ENCODE data around the gene ABTB2.
"Not testable (repeated sequence)": the region's sequence is repeated elsewhere in the genome, so short reads cannot be mapped to it uniquely, and the experiment has no call there.

ABTB2 gene

DNA sequence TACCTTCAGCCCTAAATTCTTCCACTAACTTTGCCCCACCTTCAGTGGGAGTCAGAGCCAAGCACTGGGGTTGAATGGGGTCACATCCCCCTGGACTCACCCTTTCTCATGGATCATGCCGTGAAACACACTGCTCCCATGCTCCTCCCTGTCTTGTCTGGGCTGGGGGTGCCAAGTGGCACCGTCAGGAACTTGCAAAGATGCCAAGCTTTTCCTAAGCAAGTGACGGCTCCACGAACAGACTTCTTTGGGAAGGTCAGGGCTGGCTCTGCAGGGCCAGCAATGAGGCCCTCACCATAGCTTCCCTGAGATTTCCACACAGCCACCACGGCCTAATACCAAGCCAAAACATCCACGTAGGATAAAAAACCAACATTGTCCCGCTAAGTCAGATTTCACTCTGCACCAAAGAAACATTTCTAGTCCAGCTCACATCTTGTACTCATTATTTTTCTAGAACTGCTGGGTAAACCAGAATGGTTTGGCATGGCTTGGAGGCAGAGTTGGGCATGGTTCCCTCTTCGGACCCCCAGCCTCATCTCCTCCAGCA, 175.9 kb downstream of the ABTB2 start:
- TF ChIP-seq, protein P1, sequence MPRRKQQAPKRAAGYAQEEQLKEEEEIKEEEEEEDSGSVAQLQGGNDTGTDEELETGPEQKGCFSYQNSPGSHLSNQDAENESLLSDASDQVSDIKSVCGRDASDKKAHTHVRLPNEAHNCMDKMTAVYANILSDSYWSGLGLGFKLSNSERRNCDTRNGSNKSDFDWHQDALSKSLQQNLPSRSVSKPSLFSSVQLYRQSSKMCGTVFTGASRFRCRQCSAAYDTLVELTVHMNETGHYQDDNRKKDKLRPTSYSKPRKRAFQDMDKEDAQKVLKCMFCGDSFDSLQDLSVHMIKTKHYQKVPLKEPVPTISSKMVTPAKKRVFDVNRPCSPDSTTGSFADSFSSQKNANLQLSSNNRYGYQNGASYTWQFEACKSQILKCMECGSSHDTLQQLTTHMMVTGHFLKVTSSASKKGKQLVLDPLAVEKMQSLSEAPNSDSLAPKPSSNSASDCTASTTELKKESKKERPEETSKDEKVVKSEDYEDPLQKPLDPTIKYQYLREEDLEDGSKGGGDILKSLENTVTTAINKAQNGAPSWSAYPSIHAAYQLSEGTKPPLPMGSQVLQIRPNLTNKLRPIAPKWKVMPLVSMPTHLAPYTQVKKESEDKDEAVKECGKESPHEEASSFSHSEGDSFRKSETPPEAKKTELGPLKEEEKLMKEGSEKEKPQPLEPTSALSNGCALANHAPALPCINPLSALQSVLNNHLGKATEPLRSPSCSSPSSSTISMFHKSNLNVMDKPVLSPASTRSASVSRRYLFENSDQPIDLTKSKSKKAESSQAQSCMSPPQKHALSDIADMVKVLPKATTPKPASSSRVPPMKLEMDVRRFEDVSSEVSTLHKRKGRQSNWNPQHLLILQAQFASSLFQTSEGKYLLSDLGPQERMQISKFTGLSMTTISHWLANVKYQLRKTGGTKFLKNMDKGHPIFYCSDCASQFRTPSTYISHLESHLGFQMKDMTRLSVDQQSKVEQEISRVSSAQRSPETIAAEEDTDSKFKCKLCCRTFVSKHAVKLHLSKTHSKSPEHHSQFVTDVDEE (CRISPR knock-in tag; IDR thresholded peaks at IDR 0.05): no peak
- no peak for TF ChIP-seq RARB (CRISPR knock-in tag; IDR thresholded peaks at IDR 0.05)
- no peak for TF ChIP-seq ZNF70 (CRISPR knock-in tag; IDR thresholded peaks at IDR 0.05)
- TF ChIP-seq ISL1 (CRISPR knock-in tag; IDR thresholded peaks at IDR 0.05): no peak
- TF ChIP-seq ZFP30 (CRISPR knock-in tag; IDR thresholded peaks at IDR 0.05): no peak
- TF ChIP-seq TCF4 (CRISPR knock-in tag; IDR thresholded peaks at IDR 0.05; ENCODE audit: borderline replicate concordance): no peak
- no peak for TF ChIP-seq ESRRG (CRISPR knock-in tag; IDR thresholded peaks at IDR 0.05)
- no peak for TF ChIP-seq OSR1 (CRISPR knock-in tag; IDR thresholded peaks at IDR 0.05)
- TF ChIP-seq, protein P2, sequence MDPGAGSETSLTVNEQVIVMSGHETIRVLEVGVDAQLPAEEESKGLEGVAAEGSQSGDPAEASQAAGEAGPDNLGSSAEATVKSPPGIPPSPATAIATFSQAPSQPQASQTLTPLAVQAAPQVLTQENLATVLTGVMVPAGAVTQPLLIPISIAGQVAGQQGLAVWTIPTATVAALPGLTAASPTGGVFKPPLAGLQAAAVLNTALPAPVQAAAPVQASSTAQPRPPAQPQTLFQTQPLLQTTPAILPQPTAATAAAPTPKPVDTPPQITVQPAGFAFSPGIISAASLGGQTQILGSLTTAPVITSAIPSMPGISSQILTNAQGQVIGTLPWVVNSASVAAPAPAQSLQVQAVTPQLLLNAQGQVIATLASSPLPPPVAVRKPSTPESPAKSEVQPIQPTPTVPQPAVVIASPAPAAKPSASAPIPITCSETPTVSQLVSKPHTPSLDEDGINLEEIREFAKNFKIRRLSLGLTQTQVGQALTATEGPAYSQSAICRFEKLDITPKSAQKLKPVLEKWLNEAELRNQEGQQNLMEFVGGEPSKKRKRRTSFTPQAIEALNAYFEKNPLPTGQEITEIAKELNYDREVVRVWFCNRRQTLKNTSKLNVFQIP (CRISPR knock-in tag; IDR thresholded peaks at IDR 0.05; ENCODE audit: borderline replicate concordance, low read depth): no peak
- TF ChIP-seq, protein P3, sequence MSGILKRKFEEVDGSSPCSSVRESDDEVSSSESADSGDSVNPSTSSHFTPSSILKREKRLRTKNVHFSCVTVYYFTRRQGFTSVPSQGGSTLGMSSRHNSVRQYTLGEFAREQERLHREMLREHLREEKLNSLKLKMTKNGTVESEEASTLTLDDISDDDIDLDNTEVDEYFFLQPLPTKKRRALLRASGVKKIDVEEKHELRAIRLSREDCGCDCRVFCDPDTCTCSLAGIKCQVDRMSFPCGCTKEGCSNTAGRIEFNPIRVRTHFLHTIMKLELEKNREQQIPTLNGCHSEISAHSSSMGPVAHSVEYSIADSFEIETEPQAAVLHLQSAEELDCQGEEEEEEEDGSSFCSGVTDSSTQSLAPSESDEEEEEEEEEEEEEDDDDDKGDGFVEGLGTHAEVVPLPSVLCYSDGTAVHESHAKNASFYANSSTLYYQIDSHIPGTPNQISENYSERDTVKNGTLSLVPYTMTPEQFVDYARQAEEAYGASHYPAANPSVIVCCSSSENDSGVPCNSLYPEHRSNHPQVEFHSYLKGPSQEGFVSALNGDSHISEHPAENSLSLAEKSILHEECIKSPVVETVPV (CRISPR knock-in tag; IDR thresholded peaks at IDR 0.05): no peak
- ATAC-seq: no peak

DNA sequence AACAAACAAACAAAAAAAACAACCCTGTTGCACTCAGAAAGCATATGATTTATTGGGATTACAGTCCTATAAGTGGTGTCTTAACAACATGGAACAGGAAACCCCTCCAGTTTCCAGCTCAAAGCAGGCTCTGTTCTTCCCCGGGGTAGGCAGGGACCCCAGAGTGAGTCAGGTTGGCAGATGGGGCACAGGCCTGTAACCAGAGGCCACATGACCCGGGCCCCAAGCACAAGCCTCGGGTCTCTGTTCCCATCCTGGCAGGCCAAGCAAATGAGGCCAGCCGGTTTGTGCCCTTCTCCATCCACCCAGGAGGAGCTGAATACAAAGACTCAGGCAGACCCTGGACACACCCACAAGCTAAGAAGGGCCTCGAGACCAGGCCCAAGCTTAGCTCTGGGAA, 176.6 kb downstream of the ABTB2 start:
- ATAC-seq: no peak
- TF ChIP-seq SNAI2 (CRISPR knock-in tag; IDR thresholded peaks at IDR 0.05) (no peak), OSR1 (CRISPR knock-in tag; IDR thresholded peaks at IDR 0.05) (no peak), ZC3H10 (CRISPR knock-in tag; IDR thresholded peaks at IDR 0.05) (no peak), ARNTL (CRISPR knock-in tag; IDR thresholded peaks at IDR 0.05; ENCODE audit: borderline replicate concordance, low read depth) (no peak), PPARA (CRISPR knock-in tag; IDR thresholded peaks at IDR 0.05; ENCODE audit: borderline replicate concordance) (no peak), ZFP3 (CRISPR knock-in tag; IDR thresholded peaks at IDR 0.05) (no peak), ZNF565 (CRISPR knock-in tag; conservative IDR thresholded peaks at IDR 0.05; ENCODE audit: low read depth) (no peak), CSDC2 (CRISPR knock-in tag; IDR thresholded peaks at IDR 0.05) (no peak), ZNF70 (CRISPR knock-in tag; IDR thresholded peaks at IDR 0.05) (no peak), ESRRG (CRISPR knock-in tag; IDR thresholded peaks at IDR 0.05) (no peak), ZNF8 (CRISPR knock-in tag; IDR thresholded peaks at IDR 0.05) (no peak), BACH2 (CRISPR knock-in tag; IDR thresholded peaks at IDR 0.05; ENCODE audit: borderline replicate concordance) (no peak)
- TF ChIP-seq, protein P4, sequence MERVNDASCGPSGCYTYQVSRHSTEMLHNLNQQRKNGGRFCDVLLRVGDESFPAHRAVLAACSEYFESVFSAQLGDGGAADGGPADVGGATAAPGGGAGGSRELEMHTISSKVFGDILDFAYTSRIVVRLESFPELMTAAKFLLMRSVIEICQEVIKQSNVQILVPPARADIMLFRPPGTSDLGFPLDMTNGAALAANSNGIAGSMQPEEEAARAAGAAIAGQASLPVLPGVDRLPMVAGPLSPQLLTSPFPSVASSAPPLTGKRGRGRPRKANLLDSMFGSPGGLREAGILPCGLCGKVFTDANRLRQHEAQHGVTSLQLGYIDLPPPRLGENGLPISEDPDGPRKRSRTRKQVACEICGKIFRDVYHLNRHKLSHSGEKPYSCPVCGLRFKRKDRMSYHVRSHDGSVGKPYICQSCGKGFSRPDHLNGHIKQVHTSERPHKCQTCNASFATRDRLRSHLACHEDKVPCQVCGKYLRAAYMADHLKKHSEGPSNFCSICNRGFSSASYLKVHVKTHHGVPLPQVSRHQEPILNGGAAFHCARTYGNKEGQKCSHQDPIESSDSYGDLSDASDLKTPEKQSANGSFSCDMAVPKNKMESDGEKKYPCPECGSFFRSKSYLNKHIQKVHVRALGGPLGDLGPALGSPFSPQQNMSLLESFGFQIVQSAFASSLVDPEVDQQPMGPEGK (CRISPR knock-in tag; IDR thresholded peaks at IDR 0.05; ENCODE audit: borderline replicate concordance): no peak
- TF ChIP-seq, protein P2 (CRISPR knock-in tag; IDR thresholded peaks at IDR 0.05; ENCODE audit: borderline replicate concordance, low read depth): no peak
- TF ChIP-seq, protein P3 (CRISPR knock-in tag; IDR thresholded peaks at IDR 0.05): no peak
- TF ChIP-seq, protein P1 (CRISPR knock-in tag; IDR thresholded peaks at IDR 0.05): no peak

DNA sequence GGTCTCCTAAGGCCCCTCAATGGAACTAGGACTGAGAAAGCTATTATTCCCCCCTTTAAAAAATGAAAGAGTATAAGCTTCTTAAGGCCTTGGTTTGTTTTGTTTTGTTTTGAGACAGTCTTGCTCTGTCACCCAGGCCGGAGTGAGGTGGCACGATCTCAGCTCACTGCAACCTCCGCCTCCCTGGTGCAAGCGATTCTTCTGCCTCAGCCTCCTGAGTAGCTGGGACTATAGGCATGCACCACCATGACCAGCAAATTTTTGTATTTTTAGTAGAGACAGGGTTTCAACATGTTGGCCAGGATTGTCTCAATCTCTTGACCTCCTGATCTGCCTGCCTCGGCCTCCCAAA, 177.0 kb downstream of the ABTB2 start:
- ATAC-seq: not testable (repeated sequence)

Data from SK-N-SH treated with all-trans-retinoic acid at 6 μM for 48 hours (cell line).